Mesodermal cell (in vitro differentiated cells): ENCODE data around the gene TPPP2.

Source experiments
- H3K27ac ChIP-seq: 2 replicates; pipeline ENCODE4 v1.7.0; 2013; ENCODE audit warnings: mild to moderate bottlenecking, low read depth, low read length, moderate library complexity; ENCODE audit not compliant: severe bottlenecking
- H3K36me3 ChIP-seq: 2 replicates; pipeline ENCODE4 v1.7.1; 2013; ENCODE audit warnings: mild to moderate bottlenecking, low read length, moderate library complexity; ENCODE audit not compliant: control insufficient read depth, insufficient read depth
- H3K4me1 ChIP-seq: one replicate; pipeline ENCODE4 v1.7.1; 2013; ENCODE audit warnings: mild to moderate bottlenecking, low read length; ENCODE audit not compliant: insufficient read depth, control insufficient read depth, poor library complexity, severe bottlenecking
- H3K4me3 ChIP-seq: 2 replicates; pipeline ENCODE4 v1.7.0; 2013; ENCODE audit warnings: low read length, control low read depth, mild to moderate bottlenecking; ENCODE audit not compliant: insufficient read depth, poor library complexity, severe bottlenecking; ENCODE audit errors: extremely low read depth
- H3K9me3 ChIP-seq: 2 replicates; pipeline ENCODE4 v1.7.1; 2013; ENCODE audit warnings: mild to moderate bottlenecking, low read length, moderate library complexity; ENCODE audit not compliant: control insufficient read depth
- WGBS, 2 experiments: methylation state at CpG; one replicate each; pipeline ENCODE4 v1.1.5; 2013; ENCODE audit warnings: missing lambda C conversion rate in 2 of 2; ENCODE audit not compliant: insufficient coverage in 2 of 2; 5-methylcytosine and 5-hydroxymethylcytosine counted together

TPPP2 gene

GRCh38 chr14:21058903-21059302 is 28.9 kb downstream of the TPPP2 start:
- WGBS, 2 experiments: 77 to 96% methylated on average over 4 to 5 of the region's 5 CpGs
- H3K4me3 ChIP-seq: no peak overlapping the region
- peaks cover 24% of the 10 kb centered on the region for H3K4me1 ChIP-seq
- H3K9me3 ChIP-seq: no peaks in the 10 kb centered on the region
- H3K36me3 ChIP-seq: no peaks in the 10 kb centered on the region
- no peak overlapping the region for H3K27ac ChIP-seq

GRCh38 chr14:21059842-21060613 is 30.0 kb downstream of the TPPP2 start:
- Histone ChIP-seq H3K4me1 (peaks cover 24% of the 10 kb centered on the region), H3K36me3 (no peaks in the 10 kb centered on the region), H3K27ac (no peak overlapping the region), H3K4me3 (no peak overlapping the region), H3K9me3 (no peaks in the 10 kb centered on the region)
- WGBS, 2 experiments: 92 to 97% methylated on average over 6 of the region's 8 CpGs

GRCh38 chr14:21060614-21061346 is 30.8 kb downstream of the TPPP2 start:
- H3K4me1 ChIP-seq: peaks cover 21% of the 10 kb centered on the region
- H3K9me3 ChIP-seq: no peaks in the 10 kb centered on the region
- no peak overlapping the region for H3K27ac ChIP-seq
- no peak overlapping the region for H3K4me3 ChIP-seq
- 92 to 93% methylated on average over 5 to 11 of the region's 13 CpGs for WGBS, 2 experiments
- no peaks in the 10 kb centered on the region for H3K36me3 ChIP-seq

- H3K9me3 ChIP-seq: no peaks in the 10 kb centered on the region
- no peak overlapping the region for H3K4me3 ChIP-seq
- peaks cover 21% of the 10 kb centered on the region for H3K4me1 ChIP-seq
- 78 to 86% methylated on average over 1 of the region's 3 CpGs for WGBS, 2 experiments
- no peak overlapping the region for H3K27ac ChIP-seq
- no peaks in the 10 kb centered on the region for H3K36me3 ChIP-seq
These were observed 31.3 kb downstream of the TPPP2 start for GRCh38 chr14:21061347-21061668.

GRCh38 chr14:21063479-21063878 is 33.5 kb downstream of the TPPP2 start:
- Histone ChIP-seq H3K36me3 (no peaks in the 10 kb centered on the region), H3K27ac (peak overlapping the region; percentile 64), H3K4me1 (peaks cover 21% of the 10 kb centered on the region), H3K4me3 (no peak overlapping the region), H3K9me3 (no peaks in the 10 kb centered on the region)
- 46 to 59% methylated on average over 3 of the region's 3 CpGs for WGBS, 2 experiments

- 77 to 93% methylated on average over 2 of the region's 7 CpGs for WGBS, 2 experiments
- H3K4me1 ChIP-seq: peaks cover 12% of the 10 kb centered on the region
- H3K9me3 ChIP-seq: no peaks in the 10 kb centered on the region
- H3K4me3 ChIP-seq: no peak overlapping the region
- H3K27ac ChIP-seq: no peak overlapping the region
- H3K36me3 ChIP-seq: no peaks in the 10 kb centered on the region
These were observed 37.0 kb downstream of the TPPP2 start for GRCh38 chr14:21066882-21067502.

- WGBS, 2 experiments: 1 to 2% methylated on average over 29 to 39 of the region's 45 CpGs
- H3K27ac ChIP-seq: peak overlapping the region; percentile 91
These were observed 38.7 kb downstream of the TPPP2 start for GRCh38 chr14:21068521-21069387.

GRCh38 chr14:21069388-21070082 is 39.5 kb downstream of the TPPP2 start:
- Histone ChIP-seq H3K4me3 (peak overlapping the region; percentile 74), H3K9me3 (no peaks in the 10 kb centered on the region), H3K36me3 (peaks cover 21% of the 10 kb centered on the region), H3K27ac (peak overlapping the region; percentile 91), H3K4me1 (peaks cover 9% of the 10 kb centered on the region)
- 0 to 1% methylated on average over 33 of the region's 40 CpGs for WGBS, 2 experiments

More at GRCh38 chr14:21068521-21069387, 38.7 kb downstream of the TPPP2 start:
- Histone ChIP-seq H3K36me3 (peaks cover 14% of the 10 kb centered on the region), H3K9me3 (no peaks in the 10 kb centered on the region), H3K4me3 (peak overlapping the region; percentile 74), H3K4me1 (peaks cover 9% of the 10 kb centered on the region)

- H3K36me3 ChIP-seq: peaks cover 28% of the 10 kb centered on the region
- WGBS, 2 experiments: 0 to 1% methylated on average over 54 to 55 of the region's 63 CpGs
- H3K4me3 ChIP-seq: peak within 1 kb of the TSS; percentile 74
- no peaks in the 10 kb centered on the region for H3K9me3 ChIP-seq
- H3K27ac ChIP-seq: peak within 1 kb of the TSS; percentile 91
- H3K4me1 ChIP-seq: peaks cover 9% of the 10 kb centered on the region
These were observed 40.1 kb downstream of the TPPP2 start, which contains the start of gene ARHGEF40 for GRCh38 chr14:21070083-21070609. ARHGEF40 (plus strand) TSS chr14:21070304; CDS start chr14:21070397, 93 bp downstream.
